Activated T-helper 1 cell treated with anti-CD3 and anti-CD28 coated beads, Interleukin-12 subunit alpha, Interleukin-12 subunit beta, Interleukin-2, Interleukin-4 antibody, amounts not matched to agents 30 ng/mL and 10 ng/mL and 1 ng/mL, durations not matched to agents 14 hours and 24 hours and 36 hours (primary cell): ENCODE results near the gene GRK2. TPM values are rescaled to one million over a fixed set of nuclear protein-coding genes. Genes with fewer than 3 reads are reported as not detected.
A peak's percentile ranks its signal among the peaks of the same experiment; 100 is the strongest.

Experiments
- DNase-seq: peaks from one replicate; pipeline ENCODE4 v3.0.0; 2021; ENCODE audit warnings: low spot score
- H3K27ac Mint-ChIP-seq: one replicate; pipeline ENCODE4 v1.8.0; 2021; ENCODE audit warnings: mild to moderate bottlenecking, mixed read lengths
- H3K27me3 Mint-ChIP-seq: one replicate; pipeline ENCODE4 v1.8.0; 2022; ENCODE audit warnings: mild to moderate bottlenecking, moderate library complexity, mixed read lengths; ENCODE audit not compliant: insufficient read depth
- H3K36me3 Mint-ChIP-seq: one replicate; pipeline ENCODE4 v1.8.0; 2021; ENCODE audit warnings: low read depth, mixed read lengths
- H3K4me1 Mint-ChIP-seq: one replicate; pipeline ENCODE4 v1.8.0; 2021; ENCODE audit warnings: low read depth, mixed read lengths
- H3K4me3 Mint-ChIP-seq: one replicate; pipeline ENCODE4 v1.8.0; 2021; ENCODE audit warnings: mild to moderate bottlenecking, moderate library complexity, mixed read lengths
- H3K9me3 Mint-ChIP-seq: one replicate; pipeline ENCODE4 v1.8.0; 2021; ENCODE audit warnings: mixed read lengths
- intact Hi-C: fragments of 100-400 bp; cut with micrococcal nuclease; formaldehyde crosslinking; loops from one replicate; pipeline ENCODE4 v1.15.1; 2024
- total RNA-seq: library from RNA; stranded (reverse); gene quantifications from 2 replicates; pipeline ENCODE4 v1.2.3, GENCODE V29; 2022

GRK2 gene
- total RNA-seq, 1 donor from 2014 or later, result 249 TPM

- H3K36me3 Mint-ChIP-seq, result peaks cover 59% of the 10 kb centered on the region
- no peak for DNase-seq
- no peaks in the 10 kb centered on the region for H3K9me3 Mint-ChIP-seq
- H3K27me3 Mint-ChIP-seq, result no peaks in the 10 kb centered on the region
- H3K4me1 Mint-ChIP-seq, result peaks cover 75% of the 10 kb centered on the region
- H3K4me3 Mint-ChIP-seq, result peak overlapping the region; percentile 100
- intact Hi-C loops, result loop anchor here (5.0 kb wide), 1 partner anchor 606 kb away; the partner anchor contains the start of gene RBM4
- peak overlapping the region; percentile 36 for H3K27ac Mint-ChIP-seq
Observed at GRCh38 chr11:67243051-67243450, 23.2 kb upstream of the GRK2 start.

- Mint-ChIP-seq H3K4me3 (peak overlapping the region; percentile 21), H3K9me3 (no peaks in the 10 kb centered on the region), H3K36me3 (peaks cover 77% of the 10 kb centered on the region), H3K27me3 (no peaks in the 10 kb centered on the region), H3K4me1 (peaks cover 71% of the 10 kb centered on the region), H3K27ac (no peak overlapping the region)
- intact Hi-C loops, result no loop called here
- no peak for DNase-seq
Observed at GRCh38 chr11:67245046-67245445, 21.2 kb upstream of the GRK2 start.

GRCh38 chr11:67247946-67248550 lies 18.2 kb upstream of the GRK2 start:
- Mint-ChIP-seq H3K27ac (no peak overlapping the region), H3K9me3 (no peaks in the 10 kb centered on the region), H3K4me3 (no peak overlapping the region), H3K36me3 (peaks cover 80% of the 10 kb centered on the region), H3K27me3 (no peaks in the 10 kb centered on the region), H3K4me1 (peaks cover 68% of the 10 kb centered on the region)
- intact Hi-C loops, result no loop called here
- no peak for DNase-seq

GRCh38 chr11:67248653-67249052 lies 17.6 kb upstream of the GRK2 start:
- intact Hi-C loops, result no loop called here
- Mint-ChIP-seq H3K27ac (no peak overlapping the region), H3K27me3 (no peaks in the 10 kb centered on the region)

GRCh38 chr11:67250059-67251043 lies 15.9 kb upstream of the GRK2 start:
- H3K36me3 Mint-ChIP-seq, result peaks cover 84% of the 10 kb centered on the region
- DNase-seq, result no peak
- no peak overlapping the region for H3K4me3 Mint-ChIP-seq
- H3K4me1 Mint-ChIP-seq, result peaks cover 69% of the 10 kb centered on the region
- no peak overlapping the region for H3K27ac Mint-ChIP-seq
- no peaks in the 10 kb centered on the region for H3K9me3 Mint-ChIP-seq
- intact Hi-C loops, result no loop called here
- no peaks in the 10 kb centered on the region for H3K27me3 Mint-ChIP-seq

More at GRCh38 chr11:67248653-67249052, 17.6 kb upstream of the GRK2 start:
- Mint-ChIP-seq H3K4me1 (peaks cover 69% of the 10 kb centered on the region), H3K9me3 (no peaks in the 10 kb centered on the region), H3K4me3 (no peak overlapping the region), H3K36me3 (peaks cover 83% of the 10 kb centered on the region)
- DNase-seq, result no peak

GRCh38 chr11:67251841-67252240 lies 14.4 kb upstream of the GRK2 start:
- no peaks in the 10 kb centered on the region for H3K9me3 Mint-ChIP-seq
- H3K36me3 Mint-ChIP-seq, result peaks cover 85% of the 10 kb centered on the region
- H3K27ac Mint-ChIP-seq, result no peak overlapping the region
- no peaks in the 10 kb centered on the region for H3K27me3 Mint-ChIP-seq
- DNase-seq, result no peak
- peaks cover 55% of the 10 kb centered on the region for H3K4me1 Mint-ChIP-seq
- intact Hi-C loops, result no loop called here
- no peak overlapping the region for H3K4me3 Mint-ChIP-seq

GRCh38 chr11:67252831-67253239 lies 13.4 kb upstream of the GRK2 start:
- peak overlapping the region; percentile 30 for H3K27ac Mint-ChIP-seq
- DNase-seq, result no peak
- H3K27me3 Mint-ChIP-seq, result no peaks in the 10 kb centered on the region

GRCh38 chr11:67253872-67254624 lies 12.2 kb upstream of the GRK2 start:
- no peak for DNase-seq
- intact Hi-C loops, result loop anchor here (1.0 kb wide), 2 partner anchors 8 to 13 kb away; no protein-coding TSS in a partner anchor
- H3K4me1 Mint-ChIP-seq, result peaks cover 52% of the 10 kb centered on the region
- H3K4me3 Mint-ChIP-seq, result peak overlapping the region; percentile 20
- peaks cover 78% of the 10 kb centered on the region for H3K36me3 Mint-ChIP-seq
- no peaks in the 10 kb centered on the region for H3K27me3 Mint-ChIP-seq
- peak overlapping the region; percentile 79 for H3K27ac Mint-ChIP-seq
- H3K9me3 Mint-ChIP-seq, result no peaks in the 10 kb centered on the region

More at GRCh38 chr11:67252831-67253239, 13.4 kb upstream of the GRK2 start:
- Mint-ChIP-seq H3K9me3 (no peaks in the 10 kb centered on the region), H3K36me3 (peaks cover 90% of the 10 kb centered on the region), H3K4me1 (peaks cover 55% of the 10 kb centered on the region), H3K4me3 (no peak overlapping the region)
- intact Hi-C loops, result loop anchor here (1.0 kb wide), 2 partner anchors 9 to 12 kb away; no protein-coding TSS in a partner anchor

- intact Hi-C loops, result no loop called here
- H3K4me1 Mint-ChIP-seq, result peaks cover 45% of the 10 kb centered on the region
- no peak overlapping the region for H3K4me3 Mint-ChIP-seq
- H3K27ac Mint-ChIP-seq, result no peak overlapping the region
- peaks cover 70% of the 10 kb centered on the region for H3K36me3 Mint-ChIP-seq
- H3K27me3 Mint-ChIP-seq, result no peaks in the 10 kb centered on the region
- H3K9me3 Mint-ChIP-seq, result no peaks in the 10 kb centered on the region
- no peak for DNase-seq
Observed at GRCh38 chr11:67254798-67255197, 11.5 kb upstream of the GRK2 start.

GRCh38 chr11:67255353-67255752 lies 10.9 kb upstream of the GRK2 start:
- peaks cover 65% of the 10 kb centered on the region for H3K36me3 Mint-ChIP-seq
- H3K4me1 Mint-ChIP-seq, result peaks cover 44% of the 10 kb centered on the region
- H3K27me3 Mint-ChIP-seq, result no peaks in the 10 kb centered on the region
- DNase-seq, result no peak
- H3K4me3 Mint-ChIP-seq, result no peak overlapping the region
- intact Hi-C loops, result no loop called here
- no peaks in the 10 kb centered on the region for H3K9me3 Mint-ChIP-seq
- peak overlapping the region; percentile 23 for H3K27ac Mint-ChIP-seq

- Mint-ChIP-seq H3K4me1 (peaks cover 39% of the 10 kb centered on the region), H3K36me3 (peaks cover 61% of the 10 kb centered on the region), H3K27me3 (no peaks in the 10 kb centered on the region), H3K9me3 (no peaks in the 10 kb centered on the region), H3K4me3 (no peak overlapping the region), H3K27ac (no peak overlapping the region)
- no peak for DNase-seq
- intact Hi-C loops, result no loop called here
Observed at GRCh38 chr11:67255864-67256263, 10.4 kb upstream of the GRK2 start.

GRCh38 chr11:67256477-67257135 lies 9.7 kb upstream of the GRK2 start:
- Mint-ChIP-seq H3K4me3 (no peak overlapping the region), H3K27ac (no peak overlapping the region), H3K36me3 (peaks cover 54% of the 10 kb centered on the region), H3K4me1 (peaks cover 37% of the 10 kb centered on the region), H3K9me3 (no peaks in the 10 kb centered on the region), H3K27me3 (no peaks in the 10 kb centered on the region)
- intact Hi-C loops, result no loop called here
- no peak for DNase-seq
